SK-N-SH (cell line): Measurements from ENCODE around the gene MAPRE3.

ENCODE experiments used
- CTCF ChIP-seq: fragments of 200-600 bp; sonication (generic); IDR thresholded peaks from 2 replicates; pipeline ENCODE4 v1.6.1; 2017; ENCODE audit warnings: antibody characterized with exemption, mild to moderate bottlenecking, moderate library complexity
- EP300 ChIP-seq, 2 experiments: IDR thresholded peaks; 2 replicates each; pipeline versions ENCODE4 v1.4.0 to v1.6.1; 2012; ENCODE audit warnings: borderline replicate concordance in 1 of 2, low read depth in 1 of 2, low read length in 1 of 2
- MXI1 ChIP-seq: IDR thresholded peaks from 2 replicates; pipeline ENCODE4 v1.6.1; 2012; ENCODE audit warnings: mild to moderate bottlenecking, low read depth, low read length, improper control_type of control experiment
- POLR2AphosphoS5 ChIP-seq: IDR thresholded peaks from 2 replicates; pipeline ENCODE4 v1.6.1; 2012; ENCODE audit warnings: low read depth, low read length
- RFX5 ChIP-seq: IDR thresholded peaks from 2 replicates; pipeline ENCODE4 v1.6.1; 2012; ENCODE audit warnings: mild to moderate bottlenecking, improper control_type of control experiment, low read length
- RXRA ChIP-seq: IDR thresholded peaks from 2 replicates; pipeline ENCODE4 v1.4.0; 2012; ENCODE audit warnings: low read depth, mild to moderate bottlenecking, borderline replicate concordance
- TEAD4 ChIP-seq: IDR thresholded peaks from 2 replicates; pipeline ENCODE4 v1.4.0; 2012; ENCODE audit warnings: mild to moderate bottlenecking, borderline replicate concordance; ENCODE audit not compliant: insufficient read depth
- TF ChIP-seq, protein P1 (sequence below): fragments of 150-350 bp; IDR thresholded peaks from 2 replicates; pipeline ENCODE4 v1.6.1; 2017; ENCODE audit warnings: antibody characterized with exemption, low read length, low read depth, borderline replicate concordance

GRCh38 chr2:26938399-26939118 is 31.9 kb upstream of the MAPRE3 start:
- TF ChIP-seq CTCF (no peak), POLR2AphosphoS5 (no peak), MXI1 (no peak), RXRA (no peak), TEAD4 (no peak), EP300 (IDR thresholded peaks at IDR 0.05; ENCODE audit: borderline replicate concordance in 1 of 2, low read depth in 1 of 2, low read length in 1 of 2) (no peak), RFX5 (no peak)
- TF ChIP-seq, protein P1, sequence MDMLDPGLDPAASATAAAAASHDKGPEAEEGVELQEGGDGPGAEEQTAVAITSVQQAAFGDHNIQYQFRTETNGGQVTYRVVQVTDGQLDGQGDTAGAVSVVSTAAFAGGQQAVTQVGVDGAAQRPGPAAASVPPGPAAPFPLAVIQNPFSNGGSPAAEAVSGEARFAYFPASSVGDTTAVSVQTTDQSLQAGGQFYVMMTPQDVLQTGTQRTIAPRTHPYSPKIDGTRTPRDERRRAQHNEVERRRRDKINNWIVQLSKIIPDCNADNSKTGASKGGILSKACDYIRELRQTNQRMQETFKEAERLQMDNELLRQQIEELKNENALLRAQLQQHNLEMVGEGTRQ: no peak
